Measurements from ENCODE around the gene ENO2. TPM values are rescaled to one million over a fixed set of nuclear protein-coding genes. Genes with fewer than 3 reads are reported as not detected.

ENO2 gene
- total and polyA plus RNA-seq, 2 experiments from 2014 or later, result 43.5 to 53.5 TPM

DNA sequence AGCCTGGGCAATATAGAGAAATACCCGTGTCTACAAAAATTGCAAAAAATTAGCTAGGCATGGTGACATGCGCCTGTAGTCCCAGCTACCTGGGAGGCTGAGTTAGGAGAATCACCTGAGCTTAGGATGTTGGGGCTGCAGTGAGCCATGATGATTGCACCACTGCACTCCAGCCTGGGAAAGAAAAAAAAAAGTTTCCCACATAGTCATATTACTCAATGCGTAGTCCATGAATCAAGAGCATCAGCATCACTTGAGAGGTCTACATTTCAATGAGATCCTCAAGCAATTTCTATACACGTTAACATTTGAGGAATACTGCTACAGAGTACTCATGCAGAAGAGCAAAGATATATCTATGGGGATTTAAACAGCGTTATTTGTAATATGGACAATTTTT, 15.0 kb upstream of the ENO2 start:
- Histone ChIP-seq H3K27me3 (ENCODE audit: insufficient read depth) (no peaks in the 10 kb centered on the region), H4K20me1 (replicated peaks; ENCODE audit: insufficient read depth) (no peaks in the 10 kb centered on the region), H3K4me2 (no peak overlapping the region), H3K9me2 (ENCODE audit: insufficient read depth) (no peaks in the 10 kb centered on the region), H3K4me1 (ENCODE audit: insufficient read depth) (peaks cover 10% of the 10 kb centered on the region), H2AFZ (no peak overlapping the region), H3K79me2 (replicated peaks; ENCODE audit: insufficient read depth) (no peaks in the 10 kb centered on the region), H3F3A (replicated peaks; ENCODE audit: low read depth) (no peaks in the 10 kb centered on the region), H3K27ac (ENCODE audit: low read depth) (no peak overlapping the region), H3K36me3 (ENCODE audit: insufficient read depth) (no peaks in the 10 kb centered on the region), H3K4me3 (no peak overlapping the region)
- no peak for DNase-seq (ENCODE audit: low spot score)
- no peaks in the 10 kb centered on the region for H3K36me3 Mint-ChIP-seq (ENCODE audit: low read depth)
- TF ChIP-seq, protein P1, sequence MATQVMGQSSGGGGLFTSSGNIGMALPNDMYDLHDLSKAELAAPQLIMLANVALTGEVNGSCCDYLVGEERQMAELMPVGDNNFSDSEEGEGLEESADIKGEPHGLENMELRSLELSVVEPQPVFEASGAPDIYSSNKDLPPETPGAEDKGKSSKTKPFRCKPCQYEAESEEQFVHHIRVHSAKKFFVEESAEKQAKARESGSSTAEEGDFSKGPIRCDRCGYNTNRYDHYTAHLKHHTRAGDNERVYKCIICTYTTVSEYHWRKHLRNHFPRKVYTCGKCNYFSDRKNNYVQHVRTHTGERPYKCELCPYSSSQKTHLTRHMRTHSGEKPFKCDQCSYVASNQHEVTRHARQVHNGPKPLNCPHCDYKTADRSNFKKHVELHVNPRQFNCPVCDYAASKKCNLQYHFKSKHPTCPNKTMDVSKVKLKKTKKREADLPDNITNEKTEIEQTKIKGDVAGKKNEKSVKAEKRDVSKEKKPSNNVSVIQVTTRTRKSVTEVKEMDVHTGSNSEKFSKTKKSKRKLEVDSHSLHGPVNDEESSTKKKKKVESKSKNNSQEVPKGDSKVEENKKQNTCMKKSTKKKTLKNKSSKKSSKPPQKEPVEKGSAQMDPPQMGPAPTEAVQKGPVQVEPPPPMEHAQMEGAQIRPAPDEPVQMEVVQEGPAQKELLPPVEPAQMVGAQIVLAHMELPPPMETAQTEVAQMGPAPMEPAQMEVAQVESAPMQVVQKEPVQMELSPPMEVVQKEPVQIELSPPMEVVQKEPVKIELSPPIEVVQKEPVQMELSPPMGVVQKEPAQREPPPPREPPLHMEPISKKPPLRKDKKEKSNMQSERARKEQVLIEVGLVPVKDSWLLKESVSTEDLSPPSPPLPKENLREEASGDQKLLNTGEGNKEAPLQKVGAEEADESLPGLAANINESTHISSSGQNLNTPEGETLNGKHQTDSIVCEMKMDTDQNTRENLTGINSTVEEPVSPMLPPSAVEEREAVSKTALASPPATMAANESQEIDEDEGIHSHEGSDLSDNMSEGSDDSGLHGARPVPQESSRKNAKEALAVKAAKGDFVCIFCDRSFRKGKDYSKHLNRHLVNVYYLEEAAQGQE (IDR thresholded peaks at IDR 0.05; ENCODE audit: unreplicated experiment), result no peak
- TF ChIP-seq NANOG (IDR thresholded peaks at IDR 0.05; ENCODE audit: borderline replicate concordance) (no peak), ZNF114 (CRISPR knock-in tag; IDR thresholded peaks at IDR 0.05) (no peak), ZNF331 (CRISPR knock-in tag; IDR thresholded peaks at IDR 0.05; ENCODE audit: low read depth) (no peak), STAT1 (IDR thresholded peaks at IDR 0.05; ENCODE audit: unreplicated experiment) (no peak), CREB1 (CRISPR knock-in tag; IDR thresholded peaks at IDR 0.05; ENCODE audit: low read depth) (no peak), EZH2 (IDR thresholded peaks at IDR 0.05; ENCODE audit: low read depth, unreplicated experiment) (no peak), JUNB (IDR thresholded peaks at IDR 0.05; ENCODE audit: unreplicated experiment) (no peak), POLR2AphosphoS5 (IDR thresholded peaks at IDR 0.05; ENCODE audit: low read depth) (no peak), EZH2phosphoT487 (IDR thresholded peaks at IDR 0.05; ENCODE audit: unreplicated experiment) (no peak)
- TF ChIP-seq, protein P2, sequence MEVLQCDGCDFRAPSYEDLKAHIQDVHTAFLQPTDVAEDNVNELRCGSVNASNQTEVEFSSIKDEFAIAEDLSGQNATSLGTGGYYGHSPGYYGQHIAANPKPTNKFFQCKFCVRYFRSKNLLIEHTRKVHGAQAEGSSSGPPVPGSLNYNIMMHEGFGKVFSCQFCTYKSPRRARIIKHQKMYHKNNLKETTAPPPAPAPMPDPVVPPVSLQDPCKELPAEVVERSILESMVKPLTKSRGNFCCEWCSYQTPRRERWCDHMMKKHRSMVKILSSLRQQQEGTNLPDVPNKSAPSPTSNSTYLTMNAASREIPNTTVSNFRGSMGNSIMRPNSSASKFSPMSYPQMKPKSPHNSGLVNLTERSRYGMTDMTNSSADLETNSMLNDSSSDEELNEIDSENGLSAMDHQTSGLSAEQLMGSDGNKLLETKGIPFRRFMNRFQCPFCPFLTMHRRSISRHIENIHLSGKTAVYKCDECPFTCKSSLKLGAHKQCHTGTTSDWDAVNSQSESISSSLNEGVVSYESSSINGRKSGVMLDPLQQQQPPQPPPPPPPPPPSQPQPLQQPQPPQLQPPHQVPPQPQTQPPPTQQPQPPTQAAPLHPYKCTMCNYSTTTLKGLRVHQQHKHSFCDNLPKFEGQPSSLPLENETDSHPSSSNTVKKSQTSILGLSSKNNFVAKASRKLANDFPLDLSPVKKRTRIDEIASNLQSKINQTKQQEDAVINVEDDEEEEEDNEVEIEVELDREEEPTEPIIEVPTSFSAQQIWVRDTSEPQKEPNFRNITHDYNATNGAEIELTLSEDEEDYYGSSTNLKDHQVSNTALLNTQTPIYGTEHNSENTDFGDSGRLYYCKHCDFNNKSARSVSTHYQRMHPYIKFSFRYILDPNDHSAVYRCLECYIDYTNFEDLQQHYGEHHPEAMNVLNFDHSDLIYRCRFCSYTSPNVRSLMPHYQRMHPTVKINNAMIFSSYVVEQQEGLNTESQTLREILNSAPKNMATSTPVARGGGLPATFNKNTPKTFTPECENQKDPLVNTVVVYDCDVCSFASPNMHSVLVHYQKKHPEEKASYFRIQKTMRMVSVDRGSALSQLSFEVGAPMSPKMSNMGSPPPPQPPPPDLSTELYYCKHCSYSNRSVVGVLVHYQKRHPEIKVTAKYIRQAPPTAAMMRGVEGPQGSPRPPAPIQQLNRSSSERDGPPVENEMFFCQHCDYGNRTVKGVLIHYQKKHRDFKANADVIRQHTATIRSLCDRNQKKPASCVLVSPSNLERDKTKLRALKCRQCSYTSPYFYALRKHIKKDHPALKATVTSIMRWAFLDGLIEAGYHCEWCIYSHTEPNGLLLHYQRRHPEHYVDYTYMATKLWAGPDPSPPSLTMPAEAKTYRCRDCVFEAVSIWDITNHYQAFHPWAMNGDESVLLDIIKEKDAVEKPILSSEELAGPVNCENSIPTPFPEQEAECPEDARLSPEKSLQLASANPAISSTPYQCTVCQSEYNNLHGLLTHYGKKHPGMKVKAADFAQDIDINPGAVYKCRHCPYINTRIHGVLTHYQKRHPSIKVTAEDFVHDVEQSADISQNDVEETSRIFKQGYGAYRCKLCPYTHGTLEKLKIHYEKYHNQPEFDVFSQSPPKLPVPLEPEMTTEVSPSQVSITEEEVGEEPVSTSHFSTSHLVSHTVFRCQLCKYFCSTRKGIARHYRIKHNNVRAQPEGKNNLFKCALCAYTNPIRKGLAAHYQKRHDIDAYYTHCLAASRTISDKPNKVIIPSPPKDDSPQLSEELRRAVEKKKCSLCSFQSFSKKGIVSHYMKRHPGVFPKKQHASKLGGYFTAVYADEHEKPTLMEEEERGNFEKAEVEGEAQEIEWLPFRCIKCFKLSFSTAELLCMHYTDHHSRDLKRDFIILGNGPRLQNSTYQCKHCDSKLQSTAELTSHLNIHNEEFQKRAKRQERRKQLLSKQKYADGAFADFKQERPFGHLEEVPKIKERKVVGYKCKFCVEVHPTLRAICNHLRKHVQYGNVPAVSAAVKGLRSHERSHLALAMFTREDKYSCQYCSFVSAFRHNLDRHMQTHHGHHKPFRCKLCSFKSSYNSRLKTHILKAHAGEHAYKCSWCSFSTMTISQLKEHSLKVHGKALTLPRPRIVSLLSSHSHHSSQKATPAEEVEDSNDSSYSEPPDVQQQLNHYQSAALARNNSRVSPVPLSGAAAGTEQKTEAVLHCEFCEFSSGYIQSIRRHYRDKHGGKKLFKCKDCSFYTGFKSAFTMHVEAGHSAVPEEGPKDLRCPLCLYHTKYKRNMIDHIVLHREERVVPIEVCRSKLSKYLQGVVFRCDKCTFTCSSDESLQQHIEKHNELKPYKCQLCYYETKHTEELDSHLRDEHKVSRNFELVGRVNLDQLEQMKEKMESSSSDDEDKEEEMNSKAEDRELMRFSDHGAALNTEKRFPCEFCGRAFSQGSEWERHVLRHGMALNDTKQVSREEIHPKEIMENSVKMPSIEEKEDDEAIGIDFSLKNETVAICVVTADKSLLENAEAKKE (CRISPR knock-in tag; IDR thresholded peaks at IDR 0.05), result no peak
- TF ChIP-seq, protein P3, sequence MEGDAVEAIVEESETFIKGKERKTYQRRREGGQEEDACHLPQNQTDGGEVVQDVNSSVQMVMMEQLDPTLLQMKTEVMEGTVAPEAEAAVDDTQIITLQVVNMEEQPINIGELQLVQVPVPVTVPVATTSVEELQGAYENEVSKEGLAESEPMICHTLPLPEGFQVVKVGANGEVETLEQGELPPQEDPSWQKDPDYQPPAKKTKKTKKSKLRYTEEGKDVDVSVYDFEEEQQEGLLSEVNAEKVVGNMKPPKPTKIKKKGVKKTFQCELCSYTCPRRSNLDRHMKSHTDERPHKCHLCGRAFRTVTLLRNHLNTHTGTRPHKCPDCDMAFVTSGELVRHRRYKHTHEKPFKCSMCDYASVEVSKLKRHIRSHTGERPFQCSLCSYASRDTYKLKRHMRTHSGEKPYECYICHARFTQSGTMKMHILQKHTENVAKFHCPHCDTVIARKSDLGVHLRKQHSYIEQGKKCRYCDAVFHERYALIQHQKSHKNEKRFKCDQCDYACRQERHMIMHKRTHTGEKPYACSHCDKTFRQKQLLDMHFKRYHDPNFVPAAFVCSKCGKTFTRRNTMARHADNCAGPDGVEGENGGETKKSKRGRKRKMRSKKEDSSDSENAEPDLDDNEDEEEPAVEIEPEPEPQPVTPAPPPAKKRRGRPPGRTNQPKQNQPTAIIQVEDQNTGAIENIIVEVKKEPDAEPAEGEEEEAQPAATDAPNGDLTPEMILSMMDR (conservative IDR thresholded peaks at IDR 0.05; ENCODE audit: low read depth in 2 of 2), result no peak
- TF ChIP-seq, protein P4, sequence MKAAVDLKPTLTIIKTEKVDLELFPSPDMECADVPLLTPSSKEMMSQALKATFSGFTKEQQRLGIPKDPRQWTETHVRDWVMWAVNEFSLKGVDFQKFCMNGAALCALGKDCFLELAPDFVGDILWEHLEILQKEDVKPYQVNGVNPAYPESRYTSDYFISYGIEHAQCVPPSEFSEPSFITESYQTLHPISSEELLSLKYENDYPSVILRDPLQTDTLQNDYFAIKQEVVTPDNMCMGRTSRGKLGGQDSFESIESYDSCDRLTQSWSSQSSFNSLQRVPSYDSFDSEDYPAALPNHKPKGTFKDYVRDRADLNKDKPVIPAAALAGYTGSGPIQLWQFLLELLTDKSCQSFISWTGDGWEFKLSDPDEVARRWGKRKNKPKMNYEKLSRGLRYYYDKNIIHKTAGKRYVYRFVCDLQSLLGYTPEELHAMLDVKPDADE (IDR thresholded peaks at IDR 0.05), result no peak
- ATAC-seq, result no peak
- H3K9me3 Mint-ChIP-seq, result no peaks in the 10 kb centered on the region
- H3K4me1 Mint-ChIP-seq, result no peaks in the 10 kb centered on the region; the same call in 1 of the 3 replicates
- H3K4me3 Mint-ChIP-seq, result no peak overlapping the region
- H3K27ac Mint-ChIP-seq, result no peak overlapping the region
- H3K27me3 Mint-ChIP-seq (ENCODE audit: insufficient read depth, low read depth, poor library complexity), result peaks cover 11% of the 10 kb centered on the region

Data from GM23338 (cell line).